Measurements from ENCODE around the gene ZFP92. TPM values are rescaled to one million over a fixed set of nuclear protein-coding genes. Genes with fewer than 3 reads are reported as not detected.
"Not testable (repeated sequence)": the region's sequence is repeated elsewhere in the genome, so short reads cannot be mapped to it uniquely, and the experiment has no call there.

Gene ZFP92
- total and polyA plus RNA-seq, 2 of the 8 experiments (the other 6 are each of a cell fraction or from before 2014, with no cell fraction given) = 0.14 to 0.41 TPM

GRCh38 chrX:153388722-153389459, 22.4 kb upstream of the ZFP92 start (continued):
- no peak for TF ChIP-seq GTF2F1 (IDR thresholded peaks at IDR 0.05; ENCODE audit: borderline replicate concordance, low read depth, low read length)
- TF ChIP-seq CBX8 (IDR thresholded peaks at IDR 0.05; ENCODE audit: borderline replicate concordance, low read depth, low read length) = no peak
- no peak for TF ChIP-seq CHD2 (IDR thresholded peaks at IDR 0.05; ENCODE audit: low read length)
- TF ChIP-seq KDM5A (IDR thresholded peaks at IDR 0.05; ENCODE audit: low read length) = no peak
- TF ChIP-seq SIN3A (conservative IDR thresholded peaks at IDR 0.05 in 1 of 2, IDR thresholded peaks at IDR 0.05 in 1 of 2; ENCODE audit: low read depth in 1 of 2, low read length in 2 of 2) = no peak
- no peak for TF ChIP-seq HDAC2 (IDR thresholded peaks at IDR 0.05; ENCODE audit: borderline replicate concordance in 1 of 2, low read depth in 2 of 2, low read length in 2 of 2)
- no peak for TF ChIP-seq BRCA1 (IDR thresholded peaks at IDR 0.05; ENCODE audit: low read depth, low read length)
- no peak for TF ChIP-seq POLR2A (IDR thresholded peaks at IDR 0.05; ENCODE audit: control extremely low read depth in 1 of 2, low read depth in 2 of 2, low read length in 2 of 2)
- TF ChIP-seq SUZ12 (IDR thresholded peaks at IDR 0.05; ENCODE audit: low read length) = no peak
- TF ChIP-seq TAF7 (optimal IDR thresholded peaks at IDR 0.05; ENCODE audit: borderline replicate concordance, low read depth, low read length) = no peak

DNA sequence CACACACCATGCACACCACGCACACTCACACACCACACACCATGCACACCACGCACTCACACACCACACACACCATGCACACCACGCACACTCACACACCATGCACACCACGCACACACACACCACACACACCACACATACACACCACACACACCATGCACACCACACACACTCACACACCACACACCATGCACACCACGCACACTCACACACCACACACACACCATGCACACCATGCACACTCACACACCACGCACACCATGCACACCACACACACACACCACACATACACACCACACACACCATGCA, 21.9 kb upstream of the ZFP92 start:
- H3K4me1 ChIP-seq (replicated peaks in 1 of 4; ENCODE audit: control insufficient read depth in 3 of 4, insufficient read depth in 4 of 4, low read length in 3 of 4); H2BK12ac ChIP-seq (ENCODE audit: low read depth, low read length); H3K4ac ChIP-seq (replicated peaks; ENCODE audit: insufficient read length, low read depth, low read length); H3K4me2 ChIP-seq (ENCODE audit: insufficient read depth in 1 of 2, low read depth in 2 of 2, low read length in 2 of 2); POLR2A ChIA-PET (ENCODE audit: partially characterized antibody); H3K23ac ChIP-seq (ENCODE audit: insufficient read length); H3K9ac ChIP-seq (replicated peaks in 1 of 4; ENCODE audit: extremely low read depth in 1 of 4, low read depth in 3 of 4, low read length in 3 of 4); H4K8ac ChIP-seq (ENCODE audit: extremely low read depth, insufficient read depth, low read length); H3K18ac ChIP-seq (ENCODE audit: extremely low read depth, low read length); H4K20me1 ChIP-seq (replicated peaks in 1 of 2; ENCODE audit: control insufficient read depth in 1 of 2, insufficient read depth in 2 of 2, low read length in 2 of 2); FAIRE-seq; H4K5ac ChIP-seq (ENCODE audit: insufficient read length, low read depth, low read length); DNase-seq (ENCODE audit: low read depth in 1 of 2, low spot score in 2 of 2); H2BK5ac ChIP-seq (ENCODE audit: low read depth, low read length); H3K27ac ChIP-seq (ENCODE audit: low read depth, low read length); H2AK5ac ChIP-seq (ENCODE audit: low read depth, low read length); H3K56ac ChIP-seq (replicated peaks; ENCODE audit: insufficient read length, low read depth, low read length); H2BK15ac ChIP-seq (ENCODE audit: low read length); H3K14ac ChIP-seq (ENCODE audit: insufficient read length); H3K27me3 ChIP-seq (replicated peaks in 1 of 4; ENCODE audit: control insufficient read depth in 3 of 4, extremely low read depth in 1 of 4, insufficient read depth in 3 of 4, low read length in 3 of 4); H2BK120ac ChIP-seq (replicated peaks; ENCODE audit: low read depth, low read length); H3K4me3 ChIP-seq (ENCODE audit: extremely low read depth in 1 of 4, insufficient read depth in 2 of 4, low read depth in 3 of 4, low read length in 4 of 4); H3K79me1 ChIP-seq (ENCODE audit: low read depth, low read length); H4K91ac ChIP-seq (replicated peaks; ENCODE audit: insufficient read length, low read length); H2BK20ac ChIP-seq (ENCODE audit: low read length); H2AFZ ChIP-seq (ENCODE audit: low read length); H3K79me2 ChIP-seq (ENCODE audit: control insufficient read depth in 1 of 2, insufficient read depth in 2 of 2, low read length in 2 of 2); H3K36me3 ChIP-seq (ENCODE audit: control insufficient read depth in 2 of 4, insufficient read depth in 4 of 4, low read length in 3 of 4): not testable (repeated sequence)
- Histone ChIP-seq H3K23me2 (ENCODE audit: low read depth, low read length) (peaks cover 29% of the 10 kb centered on the region; the same call in 1 of the 2 replicates), H3K9me3 (ENCODE audit: insufficient read depth in 2 of 2, low read depth in 1 of 2, low read length in 1 of 2) (peaks cover 0 to 15% of the 10 kb centered on the region in 2 experiments; a peak in 1 of 4 replicates)
- 80% methylated on average over 1 of the region's 6 CpGs; no CpG with 5 or more reads in 1 of the 2 experiments for WGBS, 2 experiments (ENCODE audit: extremely low coverage in 1 of 2, insufficient coverage in 1 of 2, insufficient read length in 1 of 2, insufficient replicate concordance in 2 of 2, low coverage in 1 of 2, low lambda C conversion rate in 2 of 2, missing lambda C conversion rate in 1 of 2)
- CTCF ChIA-PET (ENCODE audit: partially characterized antibody) = interaction anchor here (1.0 kb wide), 1 partner anchor 10 kb away, joined by 5 read pairs; no protein-coding TSS in a partner anchor

Data from H1 (cell line).